ENCODE results near the gene WSB1.

GRCh38 chr17:27290916-27291598, 2.9 kb upstream of the WSB1 start:
- TF ChIP-seq POLR2A (IDR thresholded peaks at IDR 0.05): no peak
- TF ChIP-seq, protein P1, sequence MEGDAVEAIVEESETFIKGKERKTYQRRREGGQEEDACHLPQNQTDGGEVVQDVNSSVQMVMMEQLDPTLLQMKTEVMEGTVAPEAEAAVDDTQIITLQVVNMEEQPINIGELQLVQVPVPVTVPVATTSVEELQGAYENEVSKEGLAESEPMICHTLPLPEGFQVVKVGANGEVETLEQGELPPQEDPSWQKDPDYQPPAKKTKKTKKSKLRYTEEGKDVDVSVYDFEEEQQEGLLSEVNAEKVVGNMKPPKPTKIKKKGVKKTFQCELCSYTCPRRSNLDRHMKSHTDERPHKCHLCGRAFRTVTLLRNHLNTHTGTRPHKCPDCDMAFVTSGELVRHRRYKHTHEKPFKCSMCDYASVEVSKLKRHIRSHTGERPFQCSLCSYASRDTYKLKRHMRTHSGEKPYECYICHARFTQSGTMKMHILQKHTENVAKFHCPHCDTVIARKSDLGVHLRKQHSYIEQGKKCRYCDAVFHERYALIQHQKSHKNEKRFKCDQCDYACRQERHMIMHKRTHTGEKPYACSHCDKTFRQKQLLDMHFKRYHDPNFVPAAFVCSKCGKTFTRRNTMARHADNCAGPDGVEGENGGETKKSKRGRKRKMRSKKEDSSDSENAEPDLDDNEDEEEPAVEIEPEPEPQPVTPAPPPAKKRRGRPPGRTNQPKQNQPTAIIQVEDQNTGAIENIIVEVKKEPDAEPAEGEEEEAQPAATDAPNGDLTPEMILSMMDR (IDR thresholded peaks at IDR 0.05): no peak
- TF ChIP-seq EP300 (IDR thresholded peaks at IDR 0.05): no peak
- TF ChIP-seq POLR2AphosphoS5 (IDR thresholded peaks at IDR 0.05): no peak

All from gastroesophageal sphincter (tissue), 3 donors.